Stimulated activated CD4-positive, alpha-beta T cell treated with anti-CD3 and anti-CD28 coated beads, Interleukin-2, amount 100 ng/mL, for 4 hours (primary cell): ENCODE data around the gene FGF23.

Experiments used
- DNase-seq: peaks from one replicate; pipeline ENCODE4 v3.0.0-alpha.2; 2020; ENCODE audit warnings: low read depth

Gene FGF23

GRCh38 chr12:4383304-4383865 lies 3.9 kb upstream of the FGF23 start:
- DNase-seq, result no peak

- DNase-seq, result no peak
Measured at GRCh38 chr12:4380332-4380731, 820 bp upstream of the FGF23 start.

GRCh38 chr12:4378772-4379171 lies 740 bp downstream of the FGF23 start:
- DNase-seq, result no peak

GRCh38 chr12:4375449-4375848 lies 4.1 kb downstream of the FGF23 start:
- DNase-seq, result no peak

GRCh38 chr12:4372653-4373052 lies 6.9 kb downstream of the FGF23 start:
- DNase-seq, result no peak

GRCh38 chr12:4370265-4370664 lies 9.2 kb downstream of the FGF23 start:
- DNase-seq, result no peak

GRCh38 chr12:4369548-4369947 lies 10.0 kb downstream of the FGF23 start:
- no peak for DNase-seq

GRCh38 chr12:4366090-4366489 lies 13.4 kb downstream of the FGF23 start:
- no peak for DNase-seq

GRCh38 chr12:4356041-4356327 lies 23.5 kb downstream of the FGF23 start:
- DNase-seq, result no peak

- DNase-seq, result no peak
Measured at GRCh38 chr12:4355156-4356040, 24.1 kb downstream of the FGF23 start.

GRCh38 chr12:4353785-4354208 lies 25.7 kb downstream of the FGF23 start:
- DNase-seq, result peak; percentile 2

- DNase-seq, result no peak
Measured at GRCh38 chr12:4346931-4347330, 32.6 kb downstream of the FGF23 start.

GRCh38 chr12:4331842-4332241 lies 47.7 kb downstream of the FGF23 start:
- DNase-seq, result no peak

GRCh38 chr12:4331221-4331620 lies 48.3 kb downstream of the FGF23 start:
- DNase-seq, result no peak

- DNase-seq, result no peak
Measured at GRCh38 chr12:4330203-4330602, 49.3 kb downstream of the FGF23 start.

GRCh38 chr12:4327293-4327692 lies 52.2 kb downstream of the FGF23 start:
- DNase-seq, result no peak

- no peak for DNase-seq
Measured at GRCh38 chr12:4325966-4326365, 53.5 kb downstream of the FGF23 start.

- no peak for DNase-seq
Measured at GRCh38 chr12:4324366-4324765, 55.1 kb downstream of the FGF23 start.

- no peak for DNase-seq
Measured at GRCh38 chr12:4323396-4323795, 56.1 kb downstream of the FGF23 start.

- DNase-seq, result no peak
Measured at GRCh38 chr12:4322726-4323125, 56.8 kb downstream of the FGF23 start.

- DNase-seq, result peak; percentile 84
Measured at GRCh38 chr12:4320853-4321701, 58.4 kb downstream of the FGF23 start, which contains the start of gene TIGAR. Gene TIGAR (plus strand): TSS chr12:4321213. CDS start chr12:4321272, 59 bp downstream.

GRCh38 chr12:4320497-4320852 lies 59.0 kb downstream of the FGF23 start:
- DNase-seq, result no peak
